Measurements from ENCODE around the gene HACL1. TPM values are rescaled to one million over a fixed set of nuclear protein-coding genes. Genes with fewer than 3 reads are reported as not detected.

The HACL1 gene
- polyA plus RNA-seq, 4 donors, result 24.5 to 138 (median 72.9) TPM

DNA sequence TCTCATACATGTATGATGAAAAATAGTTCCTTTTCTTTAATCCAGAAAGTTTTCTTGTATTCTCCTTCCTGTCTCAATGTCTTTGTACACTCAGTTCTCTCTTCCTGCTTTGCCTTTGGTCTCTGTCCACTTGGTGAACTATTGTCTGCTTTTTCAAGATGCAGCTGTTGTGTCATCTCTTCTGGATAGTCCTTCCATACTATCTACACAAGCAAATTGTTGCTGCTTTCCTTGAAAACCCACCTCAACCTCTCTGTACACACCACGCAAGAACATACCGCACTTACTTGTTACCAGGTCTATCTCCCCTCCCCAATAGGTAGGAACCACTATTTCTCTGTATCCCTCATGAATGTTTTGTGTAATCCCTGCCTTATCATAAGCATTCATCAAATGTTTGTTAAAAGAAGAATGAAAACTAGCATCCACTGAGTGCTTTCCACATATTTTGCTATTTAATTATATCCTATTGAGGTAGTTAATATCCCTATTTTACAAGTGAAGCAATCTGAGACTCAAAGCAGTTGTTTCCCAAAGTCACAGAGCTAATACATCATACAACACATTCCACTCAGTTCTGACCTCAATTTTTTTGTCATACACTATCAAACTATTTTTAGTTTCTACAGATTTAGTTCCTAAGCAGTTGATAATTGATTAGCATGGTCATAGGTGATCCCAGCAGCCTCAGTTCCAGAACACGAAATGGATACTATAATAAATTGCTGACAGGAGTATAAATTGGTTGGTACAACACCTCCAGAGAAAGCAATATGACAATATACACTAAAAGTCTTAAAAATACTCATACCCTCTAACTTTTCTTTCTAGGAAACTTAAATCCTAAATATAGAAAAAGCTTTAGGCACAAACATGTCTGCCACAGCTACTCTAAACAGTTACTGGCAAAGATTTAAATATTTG lies 19.6 kb downstream of the HACL1 start:
- FAIRE-seq, result no peak
- Histone ChIP-seq H3K9me3 (ENCODE audit: control insufficient read depth in 2 of 2, insufficient read depth in 1 of 2, low read depth in 1 of 2, low read length in 1 of 2) (no peaks in the 10 kb centered on the region), H3K4me3 (ENCODE audit: low read depth in 1 of 3, low read length in 3 of 3) (no peak overlapping the region), H3K4me1 (ENCODE audit: control insufficient read depth in 3 of 3, insufficient read depth in 2 of 3, low read depth in 1 of 3, low read length in 2 of 3) (no peaks in the 10 kb centered on the region), H3K27me3 (ENCODE audit: control insufficient read depth in 3 of 3, insufficient read depth in 3 of 3, low read length in 3 of 3) (no peaks in the 10 kb centered on the region), H3K27ac (ENCODE audit: low read depth in 1 of 3, low read length in 2 of 3) (no peak overlapping the region), H3K36me3 (ENCODE audit: control insufficient read depth in 3 of 3, insufficient read depth in 2 of 3, low read depth in 1 of 3, low read length in 3 of 3) (peaks cover 10 to 36% (median 26%) of the 10 kb centered on the region in 3 donors)
- WGBS, 3 donors, result 94 to 97% (median 97%) methylated on average over 3 of the region's 3 CpGs
- no peak for DNase-seq

DNA sequence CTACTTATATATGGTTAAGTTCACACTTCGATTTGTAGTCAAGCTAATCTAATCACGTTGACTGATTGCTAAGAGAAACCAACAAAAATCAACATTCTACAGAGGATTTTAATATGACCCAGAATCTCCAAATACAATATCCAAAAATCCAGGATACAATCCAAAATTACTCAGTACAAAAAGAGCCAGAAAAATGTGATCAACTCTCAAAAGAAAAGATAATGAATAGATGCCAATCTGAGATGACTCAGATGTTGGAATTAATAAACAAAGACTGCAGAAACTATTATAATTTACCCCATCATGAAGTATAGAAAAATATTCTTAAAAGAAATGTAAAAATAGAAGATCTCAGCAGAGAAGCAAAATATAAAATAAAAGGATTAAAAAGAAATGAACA lies 22.3 kb downstream of the HACL1 start:
- H3K4me3 ChIP-seq (ENCODE audit: low read depth in 1 of 3, low read length in 3 of 3), result no peak overlapping the region
- H3K27me3 ChIP-seq (ENCODE audit: control insufficient read depth in 3 of 3, insufficient read depth in 3 of 3, low read length in 3 of 3), result no peaks in the 10 kb centered on the region
- DNase-seq (no peak), FAIRE-seq (no peak)
- H3K36me3 ChIP-seq (ENCODE audit: control insufficient read depth in 3 of 3, insufficient read depth in 2 of 3, low read depth in 1 of 3, low read length in 3 of 3), result peaks cover 10 to 29% (median 28%) of the 10 kb centered on the region in 3 donors
- WGBS, 3 donors, result 66 to 72% (median 69%) methylated on average over 2 of the region's 2 CpGs
- H3K4me1 ChIP-seq (ENCODE audit: control insufficient read depth in 3 of 3, insufficient read depth in 2 of 3, low read depth in 1 of 3, low read length in 2 of 3), result no peaks in the 10 kb centered on the region
- H3K9me3 ChIP-seq (ENCODE audit: control insufficient read depth in 2 of 2, insufficient read depth in 1 of 2, low read depth in 1 of 2, low read length in 1 of 2), result no peaks in the 10 kb centered on the region
- H3K27ac ChIP-seq (ENCODE audit: low read depth in 1 of 3, low read length in 2 of 3), result no peak overlapping the region

DNA sequence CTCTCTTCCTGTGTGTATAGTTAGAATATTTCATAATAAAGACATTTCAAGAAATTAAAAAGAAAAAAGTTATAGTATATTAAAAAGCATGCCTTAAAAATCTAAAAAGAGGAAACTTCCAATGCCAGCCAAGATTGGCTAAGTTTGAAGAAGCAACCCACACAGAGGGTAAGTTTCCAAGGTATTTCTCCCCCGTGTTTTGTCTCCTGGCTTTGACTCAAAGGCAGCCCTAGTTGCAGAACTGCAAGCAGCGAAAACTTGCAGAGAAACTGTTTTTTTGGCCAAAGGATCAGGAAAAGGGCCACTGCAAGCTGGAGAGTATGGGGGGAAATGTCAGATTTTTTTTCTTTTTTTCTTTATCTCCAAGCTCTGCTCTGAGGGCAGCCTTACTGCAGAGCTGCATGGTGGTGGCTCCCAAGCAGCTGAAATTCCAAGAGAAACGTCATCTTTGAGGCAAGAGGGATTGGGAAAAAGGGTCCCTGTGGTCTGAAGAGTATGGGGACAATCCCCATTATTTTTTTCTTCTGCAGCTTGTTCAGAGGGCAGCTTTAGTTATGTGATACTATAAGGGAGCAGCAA lies 23.0 kb downstream of the HACL1 start:
- no peak for DNase-seq
- H3K4me1 ChIP-seq (ENCODE audit: control insufficient read depth in 3 of 3, insufficient read depth in 2 of 3, low read depth in 1 of 3, low read length in 2 of 3), result no peaks in the 10 kb centered on the region
- no peak for FAIRE-seq
- no peaks in the 10 kb centered on the region for H3K27me3 ChIP-seq (ENCODE audit: control insufficient read depth in 3 of 3, insufficient read depth in 3 of 3, low read length in 3 of 3)
- no peaks in the 10 kb centered on the region for H3K9me3 ChIP-seq (ENCODE audit: control insufficient read depth in 2 of 2, insufficient read depth in 1 of 2, low read depth in 1 of 2, low read length in 1 of 2)
- no peak overlapping the region for H3K4me3 ChIP-seq (ENCODE audit: low read depth in 1 of 3, low read length in 3 of 3)
- WGBS, 3 donors, result 73 to 94% (median 83%) methylated on average over 3 of the region's 3 CpGs
- peaks cover 10 to 29% (median 25%) of the 10 kb centered on the region in 3 donors for H3K36me3 ChIP-seq (ENCODE audit: control insufficient read depth in 3 of 3, insufficient read depth in 2 of 3, low read depth in 1 of 3, low read length in 3 of 3)
- no peak overlapping the region for H3K27ac ChIP-seq (ENCODE audit: low read depth in 1 of 3, low read length in 2 of 3)

DNA sequence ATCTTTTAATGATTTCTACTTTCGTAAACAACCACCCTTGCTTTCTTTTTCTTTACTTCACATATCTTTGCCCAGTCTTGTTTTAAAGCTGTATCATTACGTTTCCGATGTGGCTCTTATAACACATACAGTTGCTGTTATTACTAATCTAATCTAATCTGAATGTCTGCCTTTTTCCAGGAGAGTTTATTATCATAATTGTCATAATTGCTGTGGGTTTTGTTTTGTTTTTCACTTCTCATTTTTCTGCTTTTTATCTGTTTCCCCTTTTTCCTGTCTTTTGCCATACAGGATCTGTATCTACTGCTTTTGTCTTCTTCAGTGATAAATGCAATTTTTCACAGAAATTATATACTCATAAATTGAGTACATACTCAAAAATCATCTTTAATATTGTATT lies 24.9 kb downstream of the HACL1 start:
- no peaks in the 10 kb centered on the region for H3K4me1 ChIP-seq (ENCODE audit: control insufficient read depth in 3 of 3, insufficient read depth in 2 of 3, low read depth in 1 of 3, low read length in 2 of 3)
- no peaks in the 10 kb centered on the region for H3K9me3 ChIP-seq (ENCODE audit: control insufficient read depth in 2 of 2, insufficient read depth in 1 of 2, low read depth in 1 of 2, low read length in 1 of 2)
- no peak overlapping the region for H3K27ac ChIP-seq (ENCODE audit: low read depth in 1 of 3, low read length in 2 of 3)
- FAIRE-seq, result no peak
- H3K27me3 ChIP-seq (ENCODE audit: control insufficient read depth in 3 of 3, insufficient read depth in 3 of 3, low read length in 3 of 3), result no peaks in the 10 kb centered on the region
- DNase-seq, result no peak
- H3K36me3 ChIP-seq (ENCODE audit: control insufficient read depth in 3 of 3, insufficient read depth in 2 of 3, low read depth in 1 of 3, low read length in 3 of 3), result peaks cover 8 to 26% (median 26%) of the 10 kb centered on the region in 3 donors
- WGBS, 3 donors, result 85 to 92% (median 87%) methylated on average over 3 of the region's 3 CpGs
- H3K4me3 ChIP-seq (ENCODE audit: low read depth in 1 of 3, low read length in 3 of 3), result no peak overlapping the region

DNA sequence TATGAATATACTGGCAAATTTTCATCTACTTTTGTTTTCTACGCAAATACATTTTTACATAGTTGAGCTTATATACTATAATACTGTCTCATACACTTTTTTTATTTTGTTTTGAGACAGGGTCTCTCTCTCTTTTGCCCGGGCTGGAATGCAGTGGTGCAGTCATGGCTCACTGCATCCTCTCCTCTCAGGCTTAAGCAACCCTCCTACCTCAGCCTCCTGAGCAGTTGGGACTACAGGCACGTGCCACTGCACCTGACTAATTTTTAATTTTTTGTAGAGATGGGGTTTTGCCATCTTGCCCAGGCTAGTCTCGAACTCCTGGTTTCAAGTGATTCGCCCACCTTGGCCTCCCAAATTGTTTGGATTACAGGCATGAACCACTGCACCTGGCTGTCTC lies 25.9 kb downstream of the HACL1 start:
- Histone ChIP-seq H3K4me1 (ENCODE audit: control insufficient read depth in 3 of 3, insufficient read depth in 2 of 3, low read depth in 1 of 3, low read length in 2 of 3) (no peaks in the 10 kb centered on the region), H3K27ac (ENCODE audit: low read depth in 1 of 3, low read length in 2 of 3) (no peak overlapping the region), H3K36me3 (ENCODE audit: control insufficient read depth in 3 of 3, insufficient read depth in 2 of 3, low read depth in 1 of 3, low read length in 3 of 3) (peaks cover 8 to 28% (median 23%) of the 10 kb centered on the region in 3 donors), H3K4me3 (ENCODE audit: low read depth in 1 of 3, low read length in 3 of 3) (no peak overlapping the region), H3K9me3 (ENCODE audit: control insufficient read depth in 2 of 2, insufficient read depth in 1 of 2, low read depth in 1 of 2, low read length in 1 of 2) (no peaks in the 10 kb centered on the region), H3K27me3 (ENCODE audit: control insufficient read depth in 3 of 3, insufficient read depth in 3 of 3, low read length in 3 of 3) (no peaks in the 10 kb centered on the region)
- FAIRE-seq (no peak), DNase-seq (no peak)
- WGBS, 3 donors, result 93 to 97% (median 94%) methylated on average over 5 of the region's 5 CpGs

DNA sequence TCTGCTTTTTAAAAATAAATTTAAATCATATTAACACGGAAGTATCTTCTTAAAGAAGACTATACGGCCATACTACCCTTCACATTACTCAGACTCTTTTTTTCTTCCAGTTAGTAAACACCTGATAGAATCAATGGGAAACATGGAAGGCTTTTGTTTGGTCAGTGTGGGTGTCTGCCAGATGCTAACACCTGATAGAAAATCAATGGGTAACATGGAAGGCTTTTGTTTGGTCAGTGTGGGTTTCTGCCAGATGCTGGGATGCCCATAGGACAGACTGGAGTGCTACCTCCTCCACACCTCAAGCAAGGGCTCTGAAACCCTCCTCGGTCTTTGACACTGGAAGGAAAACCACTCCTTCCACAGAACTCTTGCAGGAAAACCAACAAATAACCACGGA lies 29.2 kb downstream of the HACL1 start:
- H3K36me3 ChIP-seq (ENCODE audit: control insufficient read depth in 3 of 3, insufficient read depth in 2 of 3, low read depth in 1 of 3, low read length in 3 of 3), result peaks cover 6 to 30% (median 10%) of the 10 kb centered on the region in 3 donors
- H3K27me3 ChIP-seq (ENCODE audit: control insufficient read depth in 3 of 3, insufficient read depth in 3 of 3, low read length in 3 of 3), result no peaks in the 10 kb centered on the region
- H3K4me1 ChIP-seq (ENCODE audit: control insufficient read depth in 3 of 3, insufficient read depth in 2 of 3, low read depth in 1 of 3, low read length in 2 of 3), result no peaks in the 10 kb centered on the region
- no peak for FAIRE-seq
- no peak overlapping the region for H3K4me3 ChIP-seq (ENCODE audit: low read depth in 1 of 3, low read length in 3 of 3)
- H3K9me3 ChIP-seq (ENCODE audit: control insufficient read depth in 2 of 2, insufficient read depth in 1 of 2, low read depth in 1 of 2, low read length in 1 of 2), result no peaks in the 10 kb centered on the region
- WGBS, 3 donors, result 76 to 85% (median 80%) methylated on average over 4 of the region's 4 CpGs
- no peak for DNase-seq
- H3K27ac ChIP-seq (ENCODE audit: low read depth in 1 of 3, low read length in 2 of 3), result no peak overlapping the region

DNA sequence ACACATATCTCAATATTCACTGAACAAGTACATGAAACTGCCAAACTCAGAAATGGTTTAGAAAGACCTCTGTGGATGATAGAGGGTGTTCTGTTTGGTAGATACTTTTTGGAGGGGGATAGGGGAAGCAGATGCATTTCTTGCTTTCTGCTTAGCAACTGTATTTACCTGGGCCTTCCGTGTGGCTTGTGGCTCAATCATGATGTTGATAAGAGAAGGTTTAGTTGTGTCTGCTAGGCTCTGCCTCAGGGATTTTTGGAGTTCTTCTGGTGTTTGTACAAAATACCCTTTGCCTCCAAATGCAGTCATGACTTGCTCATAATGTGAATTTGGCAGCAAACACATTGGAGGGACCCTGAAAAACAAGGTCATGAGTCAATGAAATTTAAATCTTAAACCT lies 38.2 kb downstream of the HACL1 start:
- H3K27ac ChIP-seq (ENCODE audit: low read depth in 1 of 3, low read length in 2 of 3), result peak overlapping the region; percentile 16 to 79 (median 77)
- DNase-seq, result no peak
- no peaks in the 10 kb centered on the region for H3K27me3 ChIP-seq (ENCODE audit: control insufficient read depth in 3 of 3, insufficient read depth in 3 of 3, low read length in 3 of 3)
- peaks cover 11 to 33% (median 20%) of the 10 kb centered on the region in 3 donors for H3K36me3 ChIP-seq (ENCODE audit: control insufficient read depth in 3 of 3, insufficient read depth in 2 of 3, low read depth in 1 of 3, low read length in 3 of 3)
- H3K9me3 ChIP-seq (ENCODE audit: control insufficient read depth in 2 of 2, insufficient read depth in 1 of 2, low read depth in 1 of 2, low read length in 1 of 2), result no peaks in the 10 kb centered on the region
- WGBS, 3 donors, result 12 to 66% (median 52%) methylated on average over 1 of the region's 1 CpG
- FAIRE-seq, result no peak
- no peak overlapping the region for H3K4me3 ChIP-seq (ENCODE audit: low read depth in 1 of 3, low read length in 3 of 3)
- peaks cover 0 to 29% (median 0%) of the 10 kb centered on the region in 3 donors for H3K4me1 ChIP-seq (ENCODE audit: control insufficient read depth in 3 of 3, insufficient read depth in 2 of 3, low read depth in 1 of 3, low read length in 2 of 3)

DNA sequence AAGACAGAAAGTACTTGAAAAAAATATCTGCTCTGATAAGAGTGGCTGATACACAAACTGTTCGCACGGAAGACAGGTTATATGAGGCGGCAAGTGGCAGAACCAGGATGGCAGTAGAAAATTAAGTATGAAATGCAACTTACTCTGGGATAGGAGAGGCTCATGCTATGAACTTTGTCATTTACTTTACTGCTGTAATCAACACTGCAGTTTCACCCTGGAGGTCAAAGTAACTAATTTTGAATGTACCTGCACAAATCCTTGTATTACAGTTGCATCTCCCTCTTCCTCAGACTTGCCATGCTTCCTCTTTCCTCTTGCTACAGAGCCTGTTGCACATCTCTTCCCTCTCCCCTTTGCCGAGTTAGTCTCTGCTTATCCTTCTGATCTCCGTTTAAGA lies 38.8 kb downstream of the HACL1 start:
- Histone ChIP-seq H3K4me3 (ENCODE audit: low read depth in 1 of 3, low read length in 3 of 3) (no peak overlapping the region), H3K4me1 (ENCODE audit: control insufficient read depth in 3 of 3, insufficient read depth in 2 of 3, low read depth in 1 of 3, low read length in 2 of 3) (peaks cover 0 to 29% (median 0%) of the 10 kb centered on the region in 3 donors), H3K27me3 (ENCODE audit: control insufficient read depth in 3 of 3, insufficient read depth in 3 of 3, low read length in 3 of 3) (no peaks in the 10 kb centered on the region), H3K36me3 (ENCODE audit: control insufficient read depth in 3 of 3, insufficient read depth in 2 of 3, low read depth in 1 of 3, low read length in 3 of 3) (peaks cover 7 to 30% (median 18%) of the 10 kb centered on the region in 3 donors), H3K9me3 (ENCODE audit: control insufficient read depth in 2 of 2, insufficient read depth in 1 of 2, low read depth in 1 of 2, low read length in 1 of 2) (no peaks in the 10 kb centered on the region), H3K27ac (ENCODE audit: low read depth in 1 of 3, low read length in 2 of 3) (peak overlapping the region; percentile 16 to 79 (median 77))
- FAIRE-seq, result no peak
- 20 to 72% (median 39%) methylated on average over 5 of the region's 5 CpGs for WGBS, 3 donors
- DNase-seq, result peak; percentile 88 to 93
